Measurements from ENCODE around the gene ITGA7.

DNA sequence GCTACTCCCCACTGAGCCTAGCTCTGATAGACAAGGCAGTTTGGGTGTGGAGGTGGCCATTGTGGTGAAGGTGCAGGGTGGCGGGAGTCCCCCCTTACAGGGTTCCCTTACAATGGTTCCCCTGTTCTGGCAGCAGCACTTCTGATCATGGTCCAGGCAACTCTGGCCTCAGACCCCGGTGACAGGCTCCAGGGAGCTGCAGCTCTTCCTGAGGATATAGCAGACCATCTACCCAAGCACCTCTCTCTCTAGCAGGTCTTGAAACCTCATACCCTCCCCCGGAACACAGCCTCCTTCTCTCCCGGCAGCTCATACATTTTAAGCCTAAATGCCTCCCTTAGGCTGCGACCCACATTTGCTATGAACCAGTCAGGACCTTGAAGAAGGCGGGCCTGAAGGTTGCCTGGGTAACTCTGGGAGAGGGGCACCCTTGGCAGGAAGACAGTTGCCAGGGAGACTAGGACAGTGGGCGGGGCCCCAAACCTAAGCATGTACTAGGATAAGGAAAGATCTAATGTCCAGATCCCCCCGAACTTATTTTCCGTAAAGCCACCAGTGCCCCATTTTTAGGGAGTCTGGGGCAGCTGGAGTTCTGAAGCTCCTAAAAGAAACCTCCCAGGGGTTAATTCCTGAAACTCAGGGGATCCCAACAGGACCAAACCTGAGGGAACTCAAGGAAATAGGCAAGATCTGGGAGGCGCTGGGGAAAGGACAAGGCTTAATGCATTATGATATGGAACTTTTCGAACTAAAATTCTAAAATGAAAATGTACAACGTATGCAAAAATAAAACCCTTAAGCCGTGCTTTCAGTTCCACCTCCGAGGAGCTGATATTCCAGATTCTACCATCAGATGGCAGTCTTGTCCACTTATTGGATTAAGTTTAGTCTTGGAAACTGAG is 30.7 kb upstream of the ITGA7 start:
- TF ChIP-seq, protein P1, sequence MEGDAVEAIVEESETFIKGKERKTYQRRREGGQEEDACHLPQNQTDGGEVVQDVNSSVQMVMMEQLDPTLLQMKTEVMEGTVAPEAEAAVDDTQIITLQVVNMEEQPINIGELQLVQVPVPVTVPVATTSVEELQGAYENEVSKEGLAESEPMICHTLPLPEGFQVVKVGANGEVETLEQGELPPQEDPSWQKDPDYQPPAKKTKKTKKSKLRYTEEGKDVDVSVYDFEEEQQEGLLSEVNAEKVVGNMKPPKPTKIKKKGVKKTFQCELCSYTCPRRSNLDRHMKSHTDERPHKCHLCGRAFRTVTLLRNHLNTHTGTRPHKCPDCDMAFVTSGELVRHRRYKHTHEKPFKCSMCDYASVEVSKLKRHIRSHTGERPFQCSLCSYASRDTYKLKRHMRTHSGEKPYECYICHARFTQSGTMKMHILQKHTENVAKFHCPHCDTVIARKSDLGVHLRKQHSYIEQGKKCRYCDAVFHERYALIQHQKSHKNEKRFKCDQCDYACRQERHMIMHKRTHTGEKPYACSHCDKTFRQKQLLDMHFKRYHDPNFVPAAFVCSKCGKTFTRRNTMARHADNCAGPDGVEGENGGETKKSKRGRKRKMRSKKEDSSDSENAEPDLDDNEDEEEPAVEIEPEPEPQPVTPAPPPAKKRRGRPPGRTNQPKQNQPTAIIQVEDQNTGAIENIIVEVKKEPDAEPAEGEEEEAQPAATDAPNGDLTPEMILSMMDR (IDR thresholded peaks at IDR 0.05) = peak; percentile 87 to 95 (median 93)
- TF ChIP-seq POLR2A (IDR thresholded peaks at IDR 0.05) (no peak), POLR2AphosphoS5 (IDR thresholded peaks at IDR 0.05) (no peak), EP300 (IDR thresholded peaks at IDR 0.05) (no peak)

All from upper lobe of left lung (tissue), 4 donors.